Ectodermal cell (in vitro differentiated cells): ENCODE measurements around the gene ADCY5.

ENCODE experiments used
- H3K27ac ChIP-seq: 2 replicates; pipeline ENCODE4 v1.7.0; 2013; ENCODE audit warnings: mild to moderate bottlenecking, low read depth, low read length; ENCODE audit not compliant: insufficient read depth, poor library complexity, severe bottlenecking
- H3K27me3 ChIP-seq: 2 replicates; pipeline ENCODE4 v1.7.0; 2013; ENCODE audit warnings: mild to moderate bottlenecking, low read length; ENCODE audit not compliant: insufficient read depth, control insufficient read depth, poor library complexity, severe bottlenecking
- H3K36me3 ChIP-seq: one replicate; pipeline ENCODE4 v1.7.0; 2013; ENCODE audit warnings: low read length; ENCODE audit not compliant: control insufficient read depth, insufficient read depth
- H3K4me1 ChIP-seq: one replicate; pipeline ENCODE4 v1.7.0; 2013; ENCODE audit warnings: low read length; ENCODE audit not compliant: control insufficient read depth, insufficient read depth
- H3K4me3 ChIP-seq: 2 replicates; pipeline ENCODE4 v1.7.0; 2013; ENCODE audit warnings: low read depth, low read length, control low read depth; ENCODE audit not compliant: insufficient read depth
- H3K9me3 ChIP-seq: 2 replicates; pipeline ENCODE4 v1.7.0; 2013; ENCODE audit warnings: mild to moderate bottlenecking, low read length, moderate library complexity; ENCODE audit not compliant: control insufficient read depth
- WGBS, 2 experiments: methylation state at CpG; one replicate each; pipeline ENCODE4 v1.1.7; 2013; ENCODE audit warnings: missing lambda C conversion rate in 2 of 2; 5-methylcytosine and 5-hydroxymethylcytosine counted together

Gene ADCY5

DNA sequence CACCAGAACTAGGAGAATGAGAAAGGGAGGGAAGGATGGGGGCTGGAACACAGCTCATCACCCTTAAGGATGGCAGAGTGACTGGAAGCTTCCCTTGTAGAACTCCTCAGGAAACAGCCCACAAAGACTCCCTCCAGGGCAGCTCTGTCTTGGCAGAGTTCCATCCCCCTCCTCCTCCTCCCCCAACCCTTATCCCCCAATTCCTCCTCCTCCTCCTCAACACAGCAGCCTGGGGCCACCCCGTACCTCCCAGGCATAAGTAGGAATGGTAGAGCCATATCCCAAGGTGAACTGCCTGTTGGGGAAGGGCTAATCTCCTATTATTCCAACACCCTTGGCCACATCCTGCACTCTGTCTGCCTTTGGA lies 38.8 kb downstream of the ADCY5 start:
- Histone ChIP-seq H3K36me3 (no peaks in the 10 kb centered on the region), H3K27ac (no peak overlapping the region), H3K27me3 (no peaks in the 10 kb centered on the region), H3K9me3 (no peaks in the 10 kb centered on the region), H3K4me1 (peaks cover 41% of the 10 kb centered on the region), H3K4me3 (no peak overlapping the region)
- 44 to 46% methylated on average over 1 of the region's 1 CpG for WGBS, 2 experiments

DNA sequence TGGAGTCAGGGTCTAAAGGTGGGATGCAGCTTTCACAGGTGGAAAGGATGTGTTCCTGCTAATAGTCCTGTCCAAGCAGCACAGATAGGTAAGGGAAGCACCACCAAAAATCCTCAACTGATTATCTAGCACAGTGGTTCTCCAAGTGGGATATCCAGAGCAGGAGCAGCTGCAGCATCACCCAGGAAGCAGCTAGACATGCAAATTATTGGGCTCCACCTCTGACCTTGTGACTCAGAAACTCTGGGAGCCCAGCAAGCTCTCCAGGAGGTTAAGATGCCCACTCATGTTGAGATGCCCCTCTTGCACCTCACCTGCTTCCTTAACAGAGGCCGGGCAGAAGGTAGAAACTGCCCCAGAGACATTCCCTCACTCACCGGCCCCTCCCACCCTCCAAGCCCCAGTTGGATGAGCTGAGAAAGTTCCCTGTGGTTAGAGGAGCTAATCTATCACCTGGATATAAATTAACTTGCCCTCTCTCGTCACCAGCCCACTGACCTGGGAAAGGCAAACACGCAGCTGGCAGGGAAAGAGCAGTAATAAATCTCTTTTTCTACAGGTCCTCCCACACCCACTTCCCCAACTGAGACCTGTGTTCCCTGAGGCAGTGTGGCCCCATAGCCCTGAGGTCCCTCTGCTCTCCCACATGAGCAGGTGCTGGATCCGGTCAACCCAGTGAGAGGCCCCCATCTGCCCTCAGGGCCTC lies 39.3 kb downstream of the ADCY5 start:
- Histone ChIP-seq H3K36me3 (no peaks in the 10 kb centered on the region), H3K9me3 (no peaks in the 10 kb centered on the region), H3K27ac (no peak overlapping the region), H3K4me1 (peaks cover 41% of the 10 kb centered on the region), H3K27me3 (no peaks in the 10 kb centered on the region), H3K4me3 (no peak overlapping the region)
- WGBS, 2 experiments = 58 to 69% methylated on average over 5 of the region's 5 CpGs

DNA sequence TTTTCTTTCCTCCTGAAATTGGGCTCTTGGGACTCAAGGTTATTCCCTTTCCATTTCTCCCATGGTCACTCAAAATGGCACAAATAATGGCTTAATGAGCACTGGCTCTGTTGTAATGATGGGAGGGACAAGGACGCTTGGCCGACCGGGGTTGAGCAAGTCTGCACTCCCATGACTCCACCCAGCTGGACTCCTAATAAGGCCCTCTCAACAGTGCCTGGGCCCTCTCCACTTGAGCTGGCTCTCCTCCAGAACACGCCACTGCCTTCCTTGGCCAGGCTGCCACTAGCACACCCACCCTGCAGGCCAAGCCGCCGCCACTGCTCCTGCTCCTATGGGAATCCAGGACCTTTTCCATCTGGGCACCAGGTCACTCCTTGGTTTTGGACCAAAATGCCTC lies 42.3 kb downstream of the ADCY5 start:
- H3K4me1 ChIP-seq = peaks cover 18% of the 10 kb centered on the region
- H3K27ac ChIP-seq = no peak overlapping the region
- H3K27me3 ChIP-seq = no peaks in the 10 kb centered on the region
- 91 to 92% methylated on average over 6 of the region's 6 CpGs for WGBS, 2 experiments
- H3K4me3 ChIP-seq = no peak overlapping the region
- H3K36me3 ChIP-seq = no peaks in the 10 kb centered on the region
- no peaks in the 10 kb centered on the region for H3K9me3 ChIP-seq

DNA sequence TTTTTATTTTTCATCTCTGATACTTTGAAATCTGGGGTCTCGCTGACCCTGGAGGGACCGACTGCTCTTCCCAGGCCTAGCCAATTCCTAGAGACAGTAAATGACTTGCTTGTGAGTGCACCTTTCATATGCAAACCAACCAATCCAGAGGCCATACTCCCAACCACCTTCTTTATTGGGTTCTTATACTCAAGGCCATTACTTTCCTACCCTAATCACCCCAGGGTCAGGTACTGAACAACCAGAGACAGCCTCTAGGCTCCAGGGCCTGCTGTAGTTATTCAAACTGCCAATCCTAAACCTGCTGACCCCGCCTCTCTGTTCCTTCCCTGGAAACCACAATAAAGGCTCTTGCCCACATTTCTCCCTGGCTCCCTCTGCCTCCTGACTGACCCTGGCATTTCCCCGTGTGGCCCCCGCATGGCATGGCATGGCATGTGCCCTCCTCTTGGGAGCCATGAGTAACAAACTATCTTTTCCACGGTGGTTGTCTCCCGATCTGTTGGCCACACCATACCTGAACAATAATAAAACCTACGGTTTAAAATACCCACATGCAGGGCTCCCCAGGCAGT lies 42.9 kb downstream of the ADCY5 start:
- H3K4me3 ChIP-seq = no peak overlapping the region
- peaks cover 14% of the 10 kb centered on the region for H3K4me1 ChIP-seq
- no peaks in the 10 kb centered on the region for H3K36me3 ChIP-seq
- no peaks in the 10 kb centered on the region for H3K9me3 ChIP-seq
- 87 to 91% methylated on average over 7 of the region's 8 CpGs for whole genome bisulfite sequencing, 2 experiments
- H3K27me3 ChIP-seq = no peaks in the 10 kb centered on the region
- H3K27ac ChIP-seq = no peak overlapping the region

DNA sequence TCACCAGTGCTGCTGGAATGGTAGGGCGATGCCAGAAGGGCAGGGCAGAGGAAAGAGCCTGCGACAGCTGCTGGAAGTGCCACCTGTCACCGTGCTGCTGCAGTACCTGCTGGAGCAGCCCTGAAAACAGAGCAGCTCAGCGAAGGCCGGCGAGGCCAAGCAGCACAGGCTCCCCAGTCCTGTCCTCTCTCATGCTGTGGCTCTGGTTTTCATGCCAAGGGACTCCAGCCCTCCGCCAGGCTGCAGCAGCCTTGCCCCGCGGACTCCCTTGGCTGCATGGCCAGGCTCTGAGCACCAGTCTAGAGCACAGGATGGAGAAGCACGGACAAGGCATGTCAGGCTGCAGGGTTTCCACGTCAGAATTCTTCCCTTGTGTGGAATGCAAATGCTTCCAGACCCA lies 43.9 kb downstream of the ADCY5 start:
- Histone ChIP-seq H3K27ac (no peak overlapping the region), H3K9me3 (no peaks in the 10 kb centered on the region), H3K36me3 (no peaks in the 10 kb centered on the region), H3K4me1 (peaks cover 8% of the 10 kb centered on the region), H3K4me3 (no peak overlapping the region), H3K27me3 (no peaks in the 10 kb centered on the region)
- WGBS, 2 experiments = 89 to 94% methylated on average over 11 of the region's 11 CpGs

DNA sequence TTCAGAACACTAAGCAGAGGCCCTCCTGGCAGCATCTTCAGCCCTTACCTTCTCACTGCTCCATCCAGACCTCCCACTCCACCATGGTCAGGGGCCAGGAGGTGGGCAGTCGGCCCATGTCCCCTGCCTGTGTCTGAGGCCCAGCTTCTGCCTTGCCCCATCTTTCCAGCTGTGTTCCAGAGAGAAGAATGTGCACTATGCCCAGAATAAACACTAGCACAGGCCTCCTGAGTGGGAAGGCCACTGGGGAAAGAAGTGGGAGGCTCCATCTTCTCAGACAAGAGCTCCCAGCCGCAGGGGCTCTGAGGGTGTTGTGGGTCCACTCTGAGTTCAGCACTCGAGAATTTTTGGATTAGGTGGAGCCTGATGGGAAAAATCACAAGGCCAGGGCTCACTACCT lies 44.5 kb downstream of the ADCY5 start:
- H3K9me3 ChIP-seq = no peaks in the 10 kb centered on the region
- H3K36me3 ChIP-seq = no peaks in the 10 kb centered on the region
- WGBS, 2 experiments = 86 to 91% methylated on average over 3 of the region's 3 CpGs
- H3K4me1 ChIP-seq = peaks cover 2% of the 10 kb centered on the region
- no peaks in the 10 kb centered on the region for H3K27me3 ChIP-seq
- no peak overlapping the region for H3K4me3 ChIP-seq
- no peak overlapping the region for H3K27ac ChIP-seq

DNA sequence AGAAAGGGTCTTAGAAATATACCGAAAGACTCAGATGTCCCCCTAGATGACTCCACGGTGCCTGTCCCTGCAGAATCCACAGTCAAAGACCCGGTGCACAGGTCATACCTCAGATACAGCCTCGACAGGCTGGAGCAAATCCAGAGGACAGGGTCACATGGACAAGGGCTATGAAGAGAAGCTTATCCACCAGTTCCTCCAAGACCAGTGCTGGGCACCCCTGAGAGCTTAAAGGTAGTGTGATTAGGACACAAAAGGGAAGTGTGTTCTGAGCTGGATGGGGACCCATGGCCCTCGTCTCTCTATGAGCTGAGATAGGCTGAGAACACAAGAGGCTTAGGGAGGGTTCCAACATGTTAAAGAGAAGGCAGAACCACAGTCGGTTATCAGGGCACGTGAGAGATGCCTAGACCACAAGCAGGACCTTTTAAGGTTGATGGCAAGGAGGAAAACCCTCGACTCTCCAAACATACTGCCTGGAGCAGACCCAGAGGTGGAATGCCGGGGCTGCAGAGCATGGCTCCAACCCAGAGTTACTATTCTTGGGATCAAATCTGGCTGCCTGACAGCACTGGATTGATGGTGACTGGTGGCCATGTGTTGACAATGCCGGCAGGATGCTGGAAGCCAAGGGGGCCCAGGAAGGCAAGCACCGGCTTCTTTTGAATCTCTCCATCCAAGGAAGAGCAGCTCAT lies 46.9 kb downstream of the ADCY5 start:
- Histone ChIP-seq H3K4me1 (no peaks in the 10 kb centered on the region), H3K4me3 (no peak overlapping the region), H3K27me3 (no peaks in the 10 kb centered on the region), H3K27ac (no peak overlapping the region), H3K9me3 (no peaks in the 10 kb centered on the region), H3K36me3 (no peaks in the 10 kb centered on the region)
- WGBS, 2 experiments = 94 to 95% methylated on average over 11 of the region's 11 CpGs

DNA sequence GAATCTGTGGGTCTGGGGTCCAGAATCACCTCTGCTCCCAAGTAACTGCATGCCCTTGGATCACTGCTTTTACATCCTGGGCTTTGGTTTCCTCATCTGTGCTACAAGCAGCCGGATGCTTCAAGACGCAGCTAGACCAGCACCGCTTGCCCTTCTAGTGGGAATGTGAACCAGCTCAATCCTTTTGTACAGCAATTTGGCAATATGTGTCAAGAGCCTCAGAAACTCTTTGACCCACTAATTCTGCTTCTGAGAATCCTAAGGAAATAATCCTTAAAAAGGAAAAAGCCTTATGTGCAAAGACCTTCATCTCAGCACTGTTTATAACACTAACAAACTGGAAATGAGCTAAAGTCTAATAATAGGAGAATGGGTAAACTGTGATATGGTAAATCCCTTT lies 48.7 kb downstream of the ADCY5 start:
- H3K9me3 ChIP-seq = no peaks in the 10 kb centered on the region
- H3K4me1 ChIP-seq = no peaks in the 10 kb centered on the region
- no peak overlapping the region for H3K4me3 ChIP-seq
- 96 to 98% methylated on average over 3 of the region's 3 CpGs for WGBS, 2 experiments
- no peak overlapping the region for H3K27ac ChIP-seq
- no peaks in the 10 kb centered on the region for H3K36me3 ChIP-seq
- no peaks in the 10 kb centered on the region for H3K27me3 ChIP-seq

DNA sequence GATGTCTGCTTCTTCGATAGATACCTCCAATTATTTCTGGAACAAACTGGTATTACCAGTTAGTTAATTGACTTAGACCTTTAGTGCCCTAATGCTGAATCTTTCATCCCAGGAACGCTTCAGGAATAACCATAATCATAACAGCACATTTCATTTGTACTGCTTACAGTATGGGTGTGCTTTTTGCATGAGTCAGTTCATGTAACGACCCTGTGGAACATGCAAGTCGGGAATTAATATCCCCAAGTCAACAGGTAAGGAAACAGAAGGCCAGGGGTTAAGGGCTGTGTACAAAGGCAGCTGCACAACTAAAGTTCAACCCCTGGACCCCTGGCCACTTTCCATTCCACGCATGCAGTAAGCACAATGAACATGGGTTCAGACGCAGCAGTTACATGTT lies 49.2 kb downstream of the ADCY5 start:
- no peak overlapping the region for H3K4me3 ChIP-seq
- no peak overlapping the region for H3K27ac ChIP-seq
- 94 to 95% methylated on average over 6 of the region's 6 CpGs for WGBS, 2 experiments
- no peaks in the 10 kb centered on the region for H3K36me3 ChIP-seq
- no peaks in the 10 kb centered on the region for H3K9me3 ChIP-seq
- H3K4me1 ChIP-seq = no peaks in the 10 kb centered on the region
- H3K27me3 ChIP-seq = no peaks in the 10 kb centered on the region

DNA sequence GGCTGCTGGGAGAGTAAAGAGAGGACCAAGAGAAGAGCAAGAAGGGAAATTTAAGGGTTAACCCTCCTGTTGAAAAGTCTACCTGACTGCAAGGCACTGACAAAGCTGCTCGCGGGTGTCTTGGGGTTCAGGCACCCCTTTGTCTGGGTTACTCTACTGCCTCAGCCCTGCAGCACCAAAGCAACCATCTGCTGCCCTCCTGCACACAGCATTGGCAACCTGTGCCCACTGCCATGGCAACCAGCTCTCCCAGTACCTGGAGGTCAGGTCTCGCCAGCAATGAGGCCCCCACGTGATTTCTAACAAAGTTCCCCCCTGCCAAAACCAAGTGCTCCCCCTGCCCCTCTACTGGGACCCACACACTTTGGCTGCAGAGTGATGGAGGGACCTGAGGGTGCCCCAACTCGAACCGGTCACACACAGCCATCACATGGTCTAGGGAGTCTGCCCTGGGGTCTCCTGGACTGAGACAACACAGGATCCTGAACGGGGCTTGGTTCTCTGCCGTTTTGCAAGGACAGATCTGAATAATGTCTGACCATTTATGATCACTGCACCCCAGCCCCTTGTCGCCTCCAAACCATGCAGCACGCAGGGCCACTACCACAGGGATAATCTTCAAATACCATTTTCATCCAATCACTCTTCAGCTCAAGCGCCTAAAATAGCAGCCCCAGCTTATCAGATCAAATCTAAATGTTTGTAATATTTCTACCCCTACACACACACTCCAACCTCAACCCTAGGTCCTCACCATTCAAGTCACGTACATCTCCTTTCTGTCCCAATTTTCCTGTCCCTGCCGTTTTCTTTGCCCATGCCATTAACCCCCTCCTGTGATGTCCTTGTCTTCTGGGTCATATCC lies 50.7 kb downstream of the ADCY5 start:
- H3K9me3 ChIP-seq = no peaks in the 10 kb centered on the region
- no peaks in the 10 kb centered on the region for H3K27me3 ChIP-seq
- H3K27ac ChIP-seq = no peak overlapping the region
- H3K4me1 ChIP-seq = no peaks in the 10 kb centered on the region
- no peaks in the 10 kb centered on the region for H3K36me3 ChIP-seq
- no peak overlapping the region for H3K4me3 ChIP-seq
- 85 to 86% methylated on average over 13 of the region's 13 CpGs for WGBS, 2 experiments
